Subcutaneous abdominal adipose tissue (tissue), 5 donors: Measurements from ENCODE around the gene LMBR1.

Experiments
- H3K27ac ChIP-seq: one replicate; pipeline ENCODE4 v1.7.0; 2013; ENCODE audit warnings: low read depth, mild to moderate bottlenecking, inconsistent platforms, low read length, moderate library complexity
- H3K27me3 ChIP-seq, 5 donors: one replicate each; pipeline ENCODE4 v1.7.0; 2013; ENCODE audit warnings: low read length in 5 of 5, inconsistent platforms in 1 of 5; ENCODE audit not compliant: control insufficient read depth in 5 of 5, insufficient read depth in 4 of 5
- H3K36me3 ChIP-seq, 5 donors: one replicate each; pipeline ENCODE4 v1.7.0; 2013; ENCODE audit warnings: low read length in 5 of 5; ENCODE audit not compliant: control insufficient read depth in 5 of 5, insufficient read depth in 5 of 5
- H3K4me1 ChIP-seq, 5 donors: one replicate each; pipeline ENCODE4 v1.7.0; 2013; ENCODE audit warnings: low read length in 5 of 5, mild to moderate bottlenecking in 3 of 5, moderate library complexity in 1 of 5; ENCODE audit not compliant: control insufficient read depth in 5 of 5, insufficient read depth in 5 of 5
- H3K4me3 ChIP-seq, 5 donors: one replicate each; pipeline ENCODE4 v1.7.0; 2013; ENCODE audit warnings: low read length in 5 of 5, low read depth in 1 of 5
- H3K9ac ChIP-seq, 5 donors: one replicate each; pipeline ENCODE4 v1.7.0; 2013; ENCODE audit warnings: low read length in 5 of 5, mild to moderate bottlenecking in 4 of 5, moderate library complexity in 3 of 5
- H3K9me3 ChIP-seq, 5 donors: one replicate each; pipeline ENCODE4 v1.7.0; 2013; ENCODE audit warnings: low read length in 5 of 5; ENCODE audit not compliant: control insufficient read depth in 5 of 5
- donor health status: healthy.
- donor health status: healthy.
- donor health status: healthy.
- donor health status: healthy.
- donor health status: healthy.

The LMBR1 gene

GRCh38 chr7:156836443-156836842, 56.5 kb downstream of the LMBR1 start:
- Histone ChIP-seq H3K9me3 (no peaks in the 10 kb centered on the region), H3K4me3 (no peak overlapping the region), H3K27ac (no peak overlapping the region), H3K36me3 (peaks cover 3 to 16% (median 9%) of the 10 kb centered on the region in 5 donors), H3K9ac (no peak overlapping the region), H3K4me1 (no peaks in the 10 kb centered on the region), H3K27me3 (no peaks in the 10 kb centered on the region)

- H3K9me3 ChIP-seq: no peaks in the 10 kb centered on the region
- H3K27me3 ChIP-seq: no peaks in the 10 kb centered on the region
- H3K27ac ChIP-seq: no peak overlapping the region
- no peak overlapping the region for H3K4me3 ChIP-seq
- H3K36me3 ChIP-seq: peaks cover 3 to 16% (median 9%) of the 10 kb centered on the region in 5 donors
- H3K4me1 ChIP-seq: no peaks in the 10 kb centered on the region
- H3K9ac ChIP-seq: no peak overlapping the region
Observed at GRCh38 chr7:156834462-156834861, 58.5 kb downstream of the LMBR1 start.

GRCh38 chr7:156833312-156833711, 59.7 kb downstream of the LMBR1 start:
- Histone ChIP-seq H3K4me1 (no peaks in the 10 kb centered on the region), H3K9me3 (no peaks in the 10 kb centered on the region), H3K27me3 (no peaks in the 10 kb centered on the region), H3K4me3 (no peak overlapping the region), H3K27ac (no peak overlapping the region), H3K36me3 (peaks cover 5 to 16% (median 9%) of the 10 kb centered on the region in 5 donors), H3K9ac (no peak overlapping the region)

GRCh38 chr7:156832195-156832877, 60.6 kb downstream of the LMBR1 start:
- Histone ChIP-seq H3K27ac (no peak overlapping the region), H3K4me3 (no peak overlapping the region), H3K4me1 (no peaks in the 10 kb centered on the region), H3K9me3 (no peaks in the 10 kb centered on the region), H3K36me3 (peaks cover 5 to 16% (median 9%) of the 10 kb centered on the region in 5 donors), H3K9ac (no peak overlapping the region), H3K27me3 (no peaks in the 10 kb centered on the region)

DNA sequence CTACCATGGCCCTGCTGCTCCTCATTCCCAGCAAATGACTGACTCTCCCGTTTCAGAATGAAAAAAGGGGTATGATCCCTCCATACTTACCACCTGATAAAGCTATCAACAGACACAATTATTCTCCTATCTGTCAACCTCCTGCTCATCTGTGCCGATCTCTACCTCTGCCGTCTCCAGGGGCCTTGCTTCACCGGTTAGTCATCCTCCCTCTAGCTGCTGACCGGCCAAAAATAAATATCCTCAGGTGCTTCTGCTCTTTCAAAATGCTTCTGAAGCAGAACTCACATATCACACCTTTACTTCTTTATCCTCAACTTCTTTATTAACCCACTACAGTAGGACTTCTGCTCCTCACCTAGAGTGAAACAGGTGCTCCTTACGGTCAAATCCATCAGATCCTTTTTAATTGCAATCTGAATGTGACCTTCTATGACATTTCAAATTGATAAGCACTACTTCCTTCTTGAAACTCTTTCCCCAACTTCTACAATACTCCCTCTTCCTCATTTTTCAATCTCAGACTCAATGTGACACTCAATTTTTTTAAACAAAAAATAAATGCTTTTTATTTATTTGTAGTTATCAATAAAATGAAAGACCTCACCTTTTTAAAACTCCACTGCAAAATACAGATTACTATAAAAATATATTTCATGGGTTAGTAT, 63.2 kb downstream of the LMBR1 start:
- Histone ChIP-seq H3K4me3 (no peak overlapping the region), H3K27ac (no peak overlapping the region), H3K9ac (no peak overlapping the region), H3K36me3 (peaks cover 4 to 15% (median 8%) of the 10 kb centered on the region in 5 donors), H3K4me1 (no peaks in the 10 kb centered on the region), H3K27me3 (no peaks in the 10 kb centered on the region), H3K9me3 (no peaks in the 10 kb centered on the region)

- Histone ChIP-seq H3K36me3 (peaks cover 4 to 12% (median 8%) of the 10 kb centered on the region in 5 donors), H3K4me1 (no peaks in the 10 kb centered on the region), H3K4me3 (no peak overlapping the region)
Observed at GRCh38 chr7:156827587-156828203, 65.3 kb downstream of the LMBR1 start.

DNA sequence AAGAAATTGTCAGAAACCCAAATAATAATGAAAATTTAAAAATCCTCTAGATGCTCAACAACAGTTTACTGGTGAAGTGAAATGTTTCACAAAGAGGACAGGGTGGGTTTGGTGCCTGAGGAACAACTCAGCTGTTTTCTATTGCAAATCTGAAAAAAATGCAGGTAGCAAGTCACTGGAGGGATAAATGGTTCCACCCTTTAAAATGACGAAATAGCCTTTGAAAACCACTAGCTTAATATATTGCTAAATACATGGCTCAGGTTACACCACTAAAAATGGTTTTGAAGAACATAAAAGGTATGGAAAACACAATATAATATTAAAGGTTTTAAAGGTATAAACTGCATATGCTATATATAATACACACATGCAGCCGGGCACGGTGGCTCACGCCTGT, 69.5 kb downstream of the LMBR1 start:
- no peaks in the 10 kb centered on the region for H3K4me1 ChIP-seq
- H3K9ac ChIP-seq: no peak overlapping the region
- H3K9me3 ChIP-seq: no peaks in the 10 kb centered on the region
- H3K36me3 ChIP-seq: peaks cover 0 to 16% (median 3%) of the 10 kb centered on the region in 5 donors
- H3K27ac ChIP-seq: no peak overlapping the region
- no peaks in the 10 kb centered on the region for H3K27me3 ChIP-seq
- H3K4me3 ChIP-seq: no peak overlapping the region

More at GRCh38 chr7:156827587-156828203, 65.3 kb downstream of the LMBR1 start:
- Histone ChIP-seq H3K9ac (no peak overlapping the region), H3K9me3 (no peaks in the 10 kb centered on the region), H3K27me3 (no peaks in the 10 kb centered on the region), H3K27ac (no peak overlapping the region)

DNA sequence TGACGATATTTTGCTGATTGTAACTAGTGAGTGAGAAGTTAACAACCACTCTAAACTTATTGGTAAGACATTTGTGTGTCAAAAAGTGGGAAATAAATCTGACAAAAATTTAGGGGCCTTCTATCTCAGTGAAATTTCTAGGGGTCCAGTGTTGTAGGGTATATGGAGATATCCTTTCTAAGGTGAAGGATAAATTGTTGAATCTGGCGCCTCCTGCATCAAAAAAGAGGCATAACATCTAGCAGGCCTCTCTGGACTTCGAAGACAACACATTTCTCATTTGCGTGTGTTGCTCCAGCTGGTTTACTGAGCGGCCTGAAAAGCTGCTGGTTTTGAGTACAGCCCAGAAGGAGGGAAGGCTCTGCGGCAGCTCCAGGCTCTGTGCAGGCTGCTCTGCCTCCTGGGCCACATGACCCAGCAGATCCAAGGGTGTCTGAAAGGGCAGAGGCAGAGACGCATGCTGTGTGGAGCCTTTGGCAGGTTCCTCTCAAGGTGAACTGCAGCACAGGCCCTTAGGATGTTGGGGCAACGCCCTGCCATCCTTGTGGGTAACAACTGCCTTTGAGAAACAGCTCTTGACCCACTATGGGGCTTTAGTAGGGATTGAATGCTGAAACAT, 72.4 kb downstream of the LMBR1 start:
- H3K4me1 ChIP-seq: no peaks in the 10 kb centered on the region
- H3K36me3 ChIP-seq: peaks cover 0 to 12% (median 2%) of the 10 kb centered on the region in 5 donors
- H3K9ac ChIP-seq: no peak overlapping the region
- no peaks in the 10 kb centered on the region for H3K9me3 ChIP-seq
- H3K4me3 ChIP-seq: no peak overlapping the region
- no peaks in the 10 kb centered on the region for H3K27me3 ChIP-seq
- no peak overlapping the region for H3K27ac ChIP-seq

DNA sequence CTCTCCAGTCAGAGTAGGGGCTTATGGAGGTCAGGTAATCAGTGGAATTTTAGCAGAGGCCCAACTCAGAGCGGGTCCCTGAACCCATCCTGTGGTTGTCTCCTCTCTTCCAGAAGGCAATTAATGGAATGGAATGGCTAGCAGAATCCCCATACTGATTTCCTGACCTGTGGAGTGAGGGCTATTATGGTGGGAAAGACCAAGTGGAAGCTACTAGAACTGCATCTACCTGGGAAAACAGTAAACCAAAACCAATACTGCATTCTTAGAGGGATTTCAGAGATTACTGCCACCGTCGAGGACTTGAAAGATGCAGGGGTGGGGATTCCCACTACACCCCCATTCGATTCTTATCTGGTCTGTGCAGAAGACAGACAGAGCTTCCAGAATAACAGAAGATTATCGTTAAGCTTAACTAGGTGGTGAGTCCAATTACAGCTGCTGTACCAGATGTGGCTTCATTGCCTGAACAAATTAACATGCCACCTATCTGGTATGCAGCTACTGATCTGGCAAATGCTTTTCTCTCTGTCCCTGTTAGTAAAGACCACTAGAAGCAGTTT, 73.2 kb downstream of the LMBR1 start:
- H3K9me3 ChIP-seq: no peaks in the 10 kb centered on the region
- H3K9ac ChIP-seq: no peak overlapping the region
- no peaks in the 10 kb centered on the region for H3K27me3 ChIP-seq
- H3K27ac ChIP-seq: no peak overlapping the region
- H3K36me3 ChIP-seq: peaks cover 0 to 11% (median 1%) of the 10 kb centered on the region in 5 donors
- H3K4me3 ChIP-seq: no peak overlapping the region
- no peaks in the 10 kb centered on the region for H3K4me1 ChIP-seq
